Stimulated activated CD4-positive, alpha-beta T cell treated with anti-CD3 and anti-CD28 coated beads, Interleukin-4, amount 100 ng/mL, for 1 hour (primary cell): ENCODE data around the gene NCKAP5.

Experiments used
- DNase-seq: peaks from one replicate; pipeline ENCODE4 v3.0.0-alpha.2; 2020

The NCKAP5 gene

GRCh38 chr2:132782176-132782783, 786.0 kb downstream of the NCKAP5 start:
- no peak for DNase-seq

GRCh38 chr2:132780651-132781050, 787.6 kb downstream of the NCKAP5 start:
- DNase-seq = no peak

- no peak for DNase-seq
Observed at GRCh38 chr2:132779206-132779721, 789.0 kb downstream of the NCKAP5 start.

GRCh38 chr2:132776287-132776686, 792.0 kb downstream of the NCKAP5 start:
- no peak for DNase-seq

- no peak for DNase-seq
Observed at GRCh38 chr2:132774189-132774588, 794.1 kb downstream of the NCKAP5 start.

- DNase-seq = no peak
Observed at GRCh38 chr2:132773331-132773730, 794.9 kb downstream of the NCKAP5 start.

GRCh38 chr2:132772340-132772739, 795.9 kb downstream of the NCKAP5 start:
- DNase-seq = no peak

- DNase-seq = no peak
Observed at GRCh38 chr2:132766573-132766972, 801.7 kb downstream of the NCKAP5 start.

- DNase-seq = no peak
Observed at GRCh38 chr2:132761437-132761836, 806.8 kb downstream of the NCKAP5 start.

- DNase-seq = no peak
Observed at GRCh38 chr2:132760971-132761370, 807.3 kb downstream of the NCKAP5 start.

- no peak for DNase-seq
Observed at GRCh38 chr2:132760405-132760804, 807.9 kb downstream of the NCKAP5 start.

GRCh38 chr2:132758995-132759394, 809.3 kb downstream of the NCKAP5 start:
- no peak for DNase-seq

GRCh38 chr2:132757676-132758075, 810.6 kb downstream of the NCKAP5 start:
- no peak for DNase-seq

GRCh38 chr2:132757002-132757589, 811.2 kb downstream of the NCKAP5 start:
- no peak for DNase-seq

- no peak for DNase-seq
Observed at GRCh38 chr2:132754867-132755472, 813.3 kb downstream of the NCKAP5 start.

- DNase-seq = no peak
Observed at GRCh38 chr2:132754392-132754791, 813.9 kb downstream of the NCKAP5 start.

GRCh38 chr2:132752421-132753206, 815.6 kb downstream of the NCKAP5 start:
- no peak for DNase-seq

GRCh38 chr2:132751836-132752235, 816.4 kb downstream of the NCKAP5 start:
- no peak for DNase-seq

GRCh38 chr2:132750606-132751005, 817.7 kb downstream of the NCKAP5 start:
- DNase-seq = no peak

GRCh38 chr2:132747046-132747445, 821.2 kb downstream of the NCKAP5 start:
- no peak for DNase-seq

GRCh38 chr2:132741754-132742153, 826.5 kb downstream of the NCKAP5 start:
- no peak for DNase-seq

- DNase-seq = no peak
Observed at GRCh38 chr2:132740081-132740720, 828.1 kb downstream of the NCKAP5 start.

- DNase-seq = no peak
Observed at GRCh38 chr2:132738223-132738622, 830.0 kb downstream of the NCKAP5 start.
